CD4-positive, CD25-positive, alpha-beta regulatory T cell (primary cell): Measurements from ENCODE around the gene KDM3B. TPM values are rescaled to one million over a fixed set of nuclear protein-coding genes. Genes with fewer than 3 reads are reported as not detected.
A peak's percentile ranks its signal among the peaks of the same experiment; 100 is the strongest.

Source experiments
- ATAC-seq, 2 donors: fragments of 150-1000 bp; cut with Tn5 transposase; one replicate each; pipeline ENCODE4 v1.10.0; 2021; ENCODE audit warnings: low read depth in 2 of 2, moderate number of reproducible peaks in 2 of 2, moderate library complexity in 1 of 2
- DNase-seq, 3 donors: peaks; one replicate each; pipeline versions ENCODE4 v3.0.0 to v3.0.0-alpha.2; 2012 to 2022; ENCODE audit warnings: mixed read lengths in 1 of 3
- H3K27ac ChIP-seq: one replicate; pipeline ENCODE4 v1.7.0; 2013; ENCODE audit warnings: mild to moderate bottlenecking, low read length; ENCODE audit not compliant: insufficient read depth, poor library complexity, severe bottlenecking
- H3K27me3 ChIP-seq: one replicate; pipeline ENCODE4 v1.7.0; 2013; ENCODE audit warnings: low read length; ENCODE audit not compliant: control insufficient read depth, insufficient read depth
- H3K36me3 ChIP-seq: one replicate; pipeline ENCODE4 v1.7.0; 2013; ENCODE audit warnings: mild to moderate bottlenecking, low read length, moderate library complexity; ENCODE audit not compliant: control insufficient read depth, insufficient read depth
- H3K4me1 ChIP-seq: 2 replicates; pipeline ENCODE4 v1.7.0; 2013; ENCODE audit warnings: mild to moderate bottlenecking, low read length; ENCODE audit not compliant: insufficient read depth, control insufficient read depth, poor library complexity, severe bottlenecking
- H3K4me3 ChIP-seq: one replicate; pipeline ENCODE4 v1.7.0; 2013; ENCODE audit warnings: low read depth, mild to moderate bottlenecking, low read length, moderate library complexity
- H3K9me3 ChIP-seq, 2 experiments: 1 replicate in 1 of 2; 2 replicates in 1 of 2; pipeline ENCODE4 v1.7.0; 2013; ENCODE audit warnings: low read length in 2 of 2, mild to moderate bottlenecking in 1 of 2, moderate library complexity in 1 of 2; ENCODE audit not compliant: control insufficient read depth in 2 of 2
- H3K27ac Mint-ChIP-seq, 3 donors: one replicate each; pipeline ENCODE4 v1.8.0; 2020 to 2022; ENCODE audit warnings: mild to moderate bottlenecking in 3 of 3, mixed read lengths in 3 of 3, moderate library complexity in 2 of 3
- H3K27me3 Mint-ChIP-seq: one replicate; pipeline ENCODE4 v1.8.0; 2022; ENCODE audit warnings: mild to moderate bottlenecking, mixed read lengths
- H3K36me3 Mint-ChIP-seq: one replicate; pipeline ENCODE4 v1.8.0; 2020; ENCODE audit warnings: mixed read lengths
- H3K4me1 Mint-ChIP-seq, 4 donors: one replicate each; pipeline ENCODE4 v1.8.0; 2020 to 2022; ENCODE audit warnings: mixed read lengths in 4 of 4, mild to moderate bottlenecking in 1 of 4
- H3K4me3 Mint-ChIP-seq, 4 donors: one replicate each; pipeline ENCODE4 v1.8.0; 2020 to 2022; ENCODE audit warnings: mild to moderate bottlenecking in 4 of 4, mixed read lengths in 4 of 4, moderate library complexity in 3 of 4
- H3K9me3 Mint-ChIP-seq, 7 donors: one replicate each; pipeline ENCODE4 v1.8.0; 2020 to 2022; ENCODE audit warnings: mixed read lengths in 7 of 7, mild to moderate bottlenecking in 3 of 7, moderate library complexity in 2 of 7
- polyA plus RNA-seq, 4 donors: library from polyadenylated mRNA; unstranded; fragments of 300-500 nt; fragmentation: Illumina TruSeq; gene quantifications; one replicate each; pipeline ENCODE4 v1.2.3, GENCODE V29; 2021
- total RNA-seq: library from RNA; stranded (reverse); gene quantifications from one replicate; pipeline ENCODE4 v1.2.3, GENCODE V29; 2022

Gene KDM3B
- total and polyA plus RNA-seq, 5 donors from 2014 or later: 12.8 to 77.1 (median 13.8) TPM

DNA sequence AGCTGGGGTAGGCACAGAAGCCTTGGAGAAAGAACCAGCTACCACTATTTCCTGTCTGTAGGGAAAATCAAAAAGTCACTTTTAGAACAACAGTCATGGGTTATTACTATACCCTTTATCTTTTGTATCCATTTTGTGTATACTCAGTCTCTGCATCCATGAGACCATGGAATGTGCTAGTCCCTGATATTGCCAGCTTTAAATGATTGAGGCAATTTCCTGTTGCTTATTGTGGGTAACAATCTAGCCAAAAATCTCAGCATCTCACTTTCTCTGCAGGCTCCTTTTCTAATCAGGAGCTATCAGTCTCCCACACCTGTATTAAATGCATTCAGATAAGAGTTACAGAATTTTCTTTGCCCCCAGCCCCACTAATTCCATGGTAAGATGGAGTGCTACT is 968 bp upstream of the KDM3B start:
- H3K27ac ChIP-seq: peak overlapping the region; percentile 48
- peaks cover 22 to 46% (median 29%) of the 10 kb centered on the region in 4 donors for H3K4me1 Mint-ChIP-seq
- H3K4me1 ChIP-seq: peaks cover 30% of the 10 kb centered on the region
- DNase-seq (no peak), ATAC-seq (no peak)
- peak overlapping the region; percentile 81 to 88 (median 86) for H3K4me3 Mint-ChIP-seq
- H3K27ac Mint-ChIP-seq: peak overlapping the region; percentile 76 to 86 (median 78)
- H3K9me3 ChIP-seq: no peaks in the 10 kb centered on the region
- peaks cover 12% of the 10 kb centered on the region for H3K36me3 ChIP-seq
- peaks cover 0 to 5% (median 0%) of the 10 kb centered on the region in 7 donors for H3K9me3 Mint-ChIP-seq
- no peaks in the 10 kb centered on the region for H3K27me3 Mint-ChIP-seq
- peaks cover 12% of the 10 kb centered on the region for H3K36me3 Mint-ChIP-seq
- H3K27me3 ChIP-seq: no peaks in the 10 kb centered on the region
- no peak overlapping the region for H3K4me3 ChIP-seq

GRCh38 chr5:138352722-138353559 is 456 bp downstream of the KDM3B start:
- peaks cover 30% of the 10 kb centered on the region for H3K4me1 ChIP-seq
- peaks cover 5% of the 10 kb centered on the region for H3K36me3 ChIP-seq
- peak overlapping the region; percentile 91 for H3K4me3 ChIP-seq
- Mint-ChIP-seq H3K4me3 (peak overlapping the region; percentile 91 to 98 (median 95)), H3K27me3 (no peaks in the 10 kb centered on the region), H3K36me3 (peaks cover 8% of the 10 kb centered on the region), H3K27ac (peak overlapping the region; percentile 92 to 97 (median 93)), H3K9me3 (peaks cover 0 to 5% (median 0%) of the 10 kb centered on the region in 7 donors), H3K4me1 (peaks cover 22 to 49% (median 33%) of the 10 kb centered on the region in 4 donors)
- no peaks in the 10 kb centered on the region for H3K9me3 ChIP-seq
- ATAC-seq: peak; percentile 53 to 56
- peak; percentile 72 to 78 (median 78) for DNase-seq
- no peaks in the 10 kb centered on the region for H3K27me3 ChIP-seq
- H3K27ac ChIP-seq: peak overlapping the region; percentile 87

- Mint-ChIP-seq H3K9me3 (peaks cover 0 to 5% (median 0%) of the 10 kb centered on the region in 7 donors), H3K27ac (peak overlapping the region; percentile 92 to 97 (median 93)), H3K4me3 (peak overlapping the region; percentile 91 to 98 (median 95)), H3K36me3 (peaks cover 7% of the 10 kb centered on the region), H3K27me3 (no peaks in the 10 kb centered on the region), H3K4me1 (peaks cover 22 to 53% (median 32%) of the 10 kb centered on the region in 4 donors)
- ATAC-seq: no peak
- Histone ChIP-seq H3K27ac (peak overlapping the region; percentile 87), H3K36me3 (no peaks in the 10 kb centered on the region), H3K4me1 (peaks cover 30% of the 10 kb centered on the region), H3K4me3 (peak overlapping the region; percentile 91), H3K27me3 (no peaks in the 10 kb centered on the region), H3K9me3 (no peaks in the 10 kb centered on the region)
- DNase-seq: peak in 1 of 3 donors; percentile 59
Measured at GRCh38 chr5:138353560-138354080, 1.1 kb downstream of the KDM3B start.

DNA sequence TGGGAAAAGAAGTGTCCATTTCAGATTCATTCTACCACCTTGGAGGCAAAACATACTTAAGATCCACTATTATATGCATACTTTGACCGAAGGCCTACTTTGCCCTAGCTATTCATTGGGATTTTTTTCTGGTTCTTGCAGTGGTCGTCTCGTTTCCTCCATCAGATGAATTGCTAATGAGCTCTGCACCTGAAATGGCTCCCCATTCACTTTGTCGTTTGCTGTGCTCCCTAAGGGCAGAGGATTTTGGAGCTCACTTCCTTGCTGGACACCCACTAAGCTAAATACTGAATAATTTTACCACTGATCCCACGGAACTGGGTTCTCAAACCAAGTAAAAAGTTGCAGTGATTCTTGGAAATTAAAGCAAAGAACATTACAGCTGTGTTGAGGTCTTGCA is 1.9 kb downstream of the KDM3B start:
- H3K27ac Mint-ChIP-seq: peak overlapping the region; percentile 44 to 93 (median 92)
- peak overlapping the region; percentile 87 for H3K27ac ChIP-seq
- H3K4me3 Mint-ChIP-seq: peak overlapping the region; percentile 91 to 98 (median 95)
- peaks cover 30% of the 10 kb centered on the region for H3K4me1 ChIP-seq
- no peaks in the 10 kb centered on the region for H3K27me3 ChIP-seq
- no peak for ATAC-seq
- no peaks in the 10 kb centered on the region for H3K27me3 Mint-ChIP-seq
- H3K9me3 Mint-ChIP-seq: peaks cover 0 to 5% (median 0%) of the 10 kb centered on the region in 7 donors
- no peak for DNase-seq
- H3K36me3 Mint-ChIP-seq: peaks cover 4% of the 10 kb centered on the region
- H3K9me3 ChIP-seq: no peaks in the 10 kb centered on the region
- H3K4me1 Mint-ChIP-seq: peaks cover 22 to 53% (median 33%) of the 10 kb centered on the region in 4 donors
- no peaks in the 10 kb centered on the region for H3K36me3 ChIP-seq
- peak overlapping the region; percentile 91 for H3K4me3 ChIP-seq

- H3K27me3 ChIP-seq: no peaks in the 10 kb centered on the region
- H3K4me3 Mint-ChIP-seq: peak overlapping the region; percentile 91 to 98 (median 95)
- peak overlapping the region; percentile 91 for H3K4me3 ChIP-seq
- H3K27ac Mint-ChIP-seq: peak overlapping the region; percentile 79 to 93 (median 92)
- peaks cover 0 to 5% (median 0%) of the 10 kb centered on the region in 7 donors for H3K9me3 Mint-ChIP-seq
- no peaks in the 10 kb centered on the region for H3K9me3 ChIP-seq
- ATAC-seq (peak; percentile 21 to 22), DNase-seq (peak; percentile 46 to 81 (median 75))
- H3K36me3 ChIP-seq: no peaks in the 10 kb centered on the region
- no peaks in the 10 kb centered on the region for H3K27me3 Mint-ChIP-seq
- H3K4me1 Mint-ChIP-seq: peaks cover 28 to 59% (median 38%) of the 10 kb centered on the region in 4 donors
- peak overlapping the region; percentile 87 for H3K27ac ChIP-seq
- H3K4me1 ChIP-seq: peaks cover 30% of the 10 kb centered on the region
- H3K36me3 Mint-ChIP-seq: peaks cover 9% of the 10 kb centered on the region
Measured at GRCh38 chr5:138354926-138355378, 2.5 kb downstream of the KDM3B start.

DNA sequence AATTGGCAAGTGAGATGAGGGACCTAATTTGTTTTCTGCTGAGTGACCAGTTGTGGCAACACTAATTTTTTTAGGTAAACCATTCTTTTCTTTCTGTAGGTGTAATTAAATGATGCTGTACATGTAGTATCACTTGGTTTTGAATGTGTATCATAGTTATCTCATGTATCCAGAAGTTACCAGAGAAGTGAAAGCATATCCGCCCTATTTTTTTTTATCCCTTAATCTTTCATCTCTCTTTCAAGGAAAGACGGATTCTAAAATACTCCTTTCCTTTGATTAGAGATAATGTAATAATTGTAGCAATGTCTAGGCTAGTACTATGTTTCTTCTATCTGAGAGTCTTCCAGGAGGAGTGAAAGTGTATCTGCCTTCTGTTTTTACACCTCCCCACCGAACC is 7.1 kb downstream of the KDM3B start:
- no peak overlapping the region for H3K4me3 ChIP-seq
- ATAC-seq (no peak), DNase-seq (no peak)
- H3K27me3 Mint-ChIP-seq: no peaks in the 10 kb centered on the region
- H3K36me3 Mint-ChIP-seq: peaks cover 9% of the 10 kb centered on the region
- no peaks in the 10 kb centered on the region for H3K9me3 Mint-ChIP-seq
- H3K27ac Mint-ChIP-seq: no peak overlapping the region
- H3K27me3 ChIP-seq: no peaks in the 10 kb centered on the region
- no peaks in the 10 kb centered on the region for H3K9me3 ChIP-seq
- peak overlapping the region in 2 of 4 donors; percentile 15 to 16 for H3K4me3 Mint-ChIP-seq
- peaks cover 42 to 62% (median 51%) of the 10 kb centered on the region in 4 donors for H3K4me1 Mint-ChIP-seq
- H3K4me1 ChIP-seq: peaks cover 23% of the 10 kb centered on the region
- H3K27ac ChIP-seq: no peak overlapping the region
- no peaks in the 10 kb centered on the region for H3K36me3 ChIP-seq

DNA sequence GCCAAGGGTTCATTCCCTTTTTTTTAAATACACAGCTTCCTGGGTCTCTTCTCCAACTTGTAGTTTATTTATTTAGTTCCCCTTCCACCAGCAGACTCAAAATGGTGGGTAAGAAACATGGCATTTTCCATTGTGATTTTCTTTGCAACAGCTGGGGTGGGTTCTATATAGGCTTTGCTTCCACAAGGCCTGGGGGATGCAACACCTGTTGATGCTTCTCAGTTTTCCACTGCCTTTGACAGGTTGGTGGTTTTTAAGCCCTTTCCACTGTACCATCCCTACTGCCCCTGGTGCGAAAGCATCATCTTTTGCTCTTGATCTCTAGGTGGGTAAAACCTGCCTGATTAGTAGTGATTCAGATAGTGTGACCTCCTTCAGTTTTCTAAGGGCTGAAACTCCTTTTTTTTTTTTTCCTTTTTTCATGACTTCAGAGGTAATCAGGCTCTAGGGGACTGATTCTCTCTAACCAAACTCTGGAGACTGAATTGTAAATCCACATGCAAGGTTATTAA is 8.5 kb downstream of the KDM3B start:
- Histone ChIP-seq H3K4me1 (peaks cover 9% of the 10 kb centered on the region), H3K9me3 (no peaks in the 10 kb centered on the region), H3K27ac (no peak overlapping the region), H3K36me3 (no peaks in the 10 kb centered on the region), H3K4me3 (no peak overlapping the region), H3K27me3 (no peaks in the 10 kb centered on the region)
- peak overlapping the region in 2 of 3 donors; percentile 3 to 74 for H3K27ac Mint-ChIP-seq
- peak overlapping the region; percentile 3 to 83 (median 66) for H3K4me3 Mint-ChIP-seq
- no peak for DNase-seq
- peaks cover 10% of the 10 kb centered on the region for H3K36me3 Mint-ChIP-seq
- H3K9me3 Mint-ChIP-seq: no peaks in the 10 kb centered on the region
- H3K4me1 Mint-ChIP-seq: peaks cover 33 to 54% (median 40%) of the 10 kb centered on the region in 4 donors
- ATAC-seq: no peak
- no peaks in the 10 kb centered on the region for H3K27me3 Mint-ChIP-seq
